ENCODE data around the gene ST6GALNAC4.
"Not testable (repeated sequence)": the region's sequence is repeated elsewhere in the genome, so short reads cannot be mapped to it uniquely, and the experiment has no call there.

DNA sequence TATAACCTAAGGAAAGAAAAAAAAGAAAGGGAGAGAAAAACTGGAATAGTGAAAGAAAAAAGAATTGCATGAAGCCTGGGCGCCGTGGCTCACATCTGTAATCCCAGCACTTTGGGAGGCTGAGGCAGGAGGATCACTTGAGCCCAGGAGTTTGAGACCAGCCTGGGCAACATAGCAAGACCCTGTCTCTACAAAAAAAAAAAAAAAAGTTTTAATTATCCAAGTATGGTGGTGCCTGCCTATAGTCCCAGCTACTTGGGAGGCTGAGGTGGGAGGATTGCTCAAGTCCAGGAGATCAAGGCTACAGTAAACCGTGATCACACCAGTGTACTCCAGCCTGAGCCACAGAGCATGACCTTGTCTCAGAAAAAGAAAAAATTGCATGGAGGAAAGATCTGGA lies 35.1 kb downstream of the ST6GALNAC4 start:
- TF ChIP-seq, protein P1, sequence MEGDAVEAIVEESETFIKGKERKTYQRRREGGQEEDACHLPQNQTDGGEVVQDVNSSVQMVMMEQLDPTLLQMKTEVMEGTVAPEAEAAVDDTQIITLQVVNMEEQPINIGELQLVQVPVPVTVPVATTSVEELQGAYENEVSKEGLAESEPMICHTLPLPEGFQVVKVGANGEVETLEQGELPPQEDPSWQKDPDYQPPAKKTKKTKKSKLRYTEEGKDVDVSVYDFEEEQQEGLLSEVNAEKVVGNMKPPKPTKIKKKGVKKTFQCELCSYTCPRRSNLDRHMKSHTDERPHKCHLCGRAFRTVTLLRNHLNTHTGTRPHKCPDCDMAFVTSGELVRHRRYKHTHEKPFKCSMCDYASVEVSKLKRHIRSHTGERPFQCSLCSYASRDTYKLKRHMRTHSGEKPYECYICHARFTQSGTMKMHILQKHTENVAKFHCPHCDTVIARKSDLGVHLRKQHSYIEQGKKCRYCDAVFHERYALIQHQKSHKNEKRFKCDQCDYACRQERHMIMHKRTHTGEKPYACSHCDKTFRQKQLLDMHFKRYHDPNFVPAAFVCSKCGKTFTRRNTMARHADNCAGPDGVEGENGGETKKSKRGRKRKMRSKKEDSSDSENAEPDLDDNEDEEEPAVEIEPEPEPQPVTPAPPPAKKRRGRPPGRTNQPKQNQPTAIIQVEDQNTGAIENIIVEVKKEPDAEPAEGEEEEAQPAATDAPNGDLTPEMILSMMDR (conservative IDR thresholded peaks at IDR 0.05; ENCODE audit: low read length): not testable (repeated sequence)
- not testable (repeated sequence) for TF ChIP-seq EZH2phosphoT487 (IDR thresholded peaks at IDR 0.05; ENCODE audit: borderline replicate concordance, low read depth, low read length)

All from OCI-LY7 (cell line).